SK-N-SH (cell line): ENCODE results near the gene TAX1BP1. TPM values are rescaled to one million over a fixed set of nuclear protein-coding genes. Genes with fewer than 3 reads are reported as not detected.

Source experiments
- CTCF ChIA-PET: fragments of 300-600, 350-600 bp; formaldehyde crosslinking; extraction: SDS; loops from one replicate; lab custom pipeline; 2021; lab: Yijun Ruan, JAX
- POLR2A ChIA-PET: fragments of 350-600 bp; sonication (Branson Sonifier 250); formaldehyde crosslinking; extraction: SDS; loops from one replicate; lab custom pipeline; 2020; ENCODE audit warnings: antibody characterized with exemption, inconsistent platforms; lab: Yijun Ruan, JAX
- DNase-seq: peaks from one replicate; pipeline ENCODE4 v3.0.0; 2012
- H2AFZ ChIP-seq: fragments of 200-600 bp; sonication (generic); 2 replicates; pipeline ENCODE4 v1.8.1; 2016; ENCODE audit warnings: antibody characterized with exemption, mild to moderate bottlenecking, low read depth
- H3F3A ChIP-seq: fragments of 200-600 bp; sonication (generic); replicated peaks from 2 replicates; pipeline ENCODE3; 2016; ENCODE audit warnings: antibody characterized with exemption, mild to moderate bottlenecking; ENCODE audit not compliant: insufficient read depth
- H3K27ac ChIP-seq, 2 experiments: fragments of 200-500 bp in 1 of 2; fragments of 200-600 bp in 1 of 2; sonication (Bioruptor generic) in 1 of 2; sonication (generic), shearing (Covaris generic) in 1 of 2; 2 replicates each; pipeline versions ENCODE4 v1.5.1 to v1.6.1; 2014 to 2016; ENCODE audit warnings: low read depth in 2 of 2, inconsistent platforms in 1 of 2, low read length in 1 of 2, mild to moderate bottlenecking in 1 of 2, mixed read lengths in 1 of 2
- H3K27me3 ChIP-seq: fragments of 200-600 bp; sonication (generic), shearing (Covaris generic); 2 replicates; pipeline ENCODE4 v1.6.1; 2016; ENCODE audit warnings: mixed run types; ENCODE audit not compliant: insufficient read depth
- H3K36me3 ChIP-seq, 2 experiments: fragments of 200-500 bp in 1 of 2; fragments of 200-600 bp in 1 of 2; sonication (Bioruptor generic) in 1 of 2; sonication (generic) in 1 of 2; replicated peaks in 1 of 2; 2 replicates each; pipeline versions ENCODE3 to v1.5.1; 2014 to 2016; ENCODE audit warnings: low read length in 1 of 2, mild to moderate bottlenecking in 1 of 2; ENCODE audit not compliant: insufficient read depth in 2 of 2, control insufficient read depth in 1 of 2
- H3K4me1 ChIP-seq, 2 experiments: fragments of 200-500 bp in 1 of 2; fragments of 200-600 bp in 1 of 2; sonication (Bioruptor generic) in 1 of 2; sonication (generic), shearing (Covaris generic) in 1 of 2; 2 replicates each; pipeline versions ENCODE4 v1.5.1 to v1.6.1; 2014 to 2016; ENCODE audit warnings: low read depth in 1 of 2, low read length in 1 of 2, mixed run types in 1 of 2; ENCODE audit not compliant: insufficient read depth in 2 of 2, control insufficient read depth in 1 of 2
- H3K4me2 ChIP-seq: fragments of 200-600 bp; sonication (generic), shearing (Covaris generic); 2 replicates; pipeline ENCODE4 v1.6.1; 2017; ENCODE audit warnings: mixed run types
- H3K4me3 ChIP-seq, 2 experiments: fragments of 200-500 bp in 1 of 2; fragments of 200-600 bp in 1 of 2; sonication (Bioruptor generic) in 1 of 2; sonication (generic), shearing (Covaris generic) in 1 of 2; 2 replicates each; pipeline versions ENCODE4 v1.5.1 to v1.8.1; 2014 to 2016; ENCODE audit warnings: low read depth in 2 of 2, inconsistent platforms in 1 of 2, low read length in 1 of 2, mild to moderate bottlenecking in 1 of 2, mixed read lengths in 1 of 2, moderate library complexity in 1 of 2
- H3K79me2 ChIP-seq: fragments of 200-600 bp; sonication (generic); 2 replicates; pipeline ENCODE4 v1.8.1; 2017; ENCODE audit warnings: mild to moderate bottlenecking; ENCODE audit not compliant: insufficient read depth
- H3K9ac ChIP-seq: fragments of 200-600 bp; sonication (generic); 2 replicates; pipeline ENCODE4 v1.6.1; 2017; ENCODE audit warnings: mixed run types
- H3K9me2 ChIP-seq: fragments of 200-600 bp; sonication (generic); 2 replicates; pipeline ENCODE4 v1.6.1; 2017; ENCODE audit warnings: mixed run types
- H3K9me3 ChIP-seq: fragments of 200-600 bp; sonication (generic); 2 replicates; pipeline ENCODE4 v1.6.1; 2017; ENCODE audit warnings: mixed run types, mild to moderate bottlenecking, moderate library complexity
- H4K20me1 ChIP-seq: fragments of 200-600 bp; sonication (generic); 2 replicates; pipeline ENCODE4 v1.6.1; 2017; ENCODE audit warnings: mild to moderate bottlenecking, mixed run types; ENCODE audit not compliant: insufficient read depth
- FOSL2 ChIP-seq: IDR thresholded peaks from 2 replicates; pipeline ENCODE4 v1.4.0; 2012; ENCODE audit warnings: low read depth, mild to moderate bottlenecking, moderate library complexity, borderline replicate concordance
- FOXJ3 ChIP-seq: sonication (generic); formaldehyde crosslinking; IDR thresholded peaks from 2 replicates; pipeline ENCODE4 v1.5.1; 2020; ENCODE audit warnings: mild to moderate bottlenecking, missing genetic modification reagents
- GABPA ChIP-seq: IDR thresholded peaks from 2 replicates; pipeline ENCODE4 v1.4.0; 2012; ENCODE audit warnings: low read depth, mild to moderate bottlenecking
- GATA2 ChIP-seq: sonication (generic); formaldehyde crosslinking; IDR thresholded peaks from 2 replicates; pipeline ENCODE4 v1.5.0; 2020; ENCODE audit warnings: mild to moderate bottlenecking, missing genetic modification reagents
- JUND ChIP-seq: IDR thresholded peaks from 2 replicates; pipeline ENCODE4 v1.4.0; 2012
- MEF2A ChIP-seq: IDR thresholded peaks from 2 replicates; pipeline ENCODE4 v1.4.0; 2012; ENCODE audit warnings: low read depth, borderline replicate concordance
- MXI1 ChIP-seq: IDR thresholded peaks from 2 replicates; pipeline ENCODE4 v1.6.1; 2012; ENCODE audit warnings: mild to moderate bottlenecking, low read depth, low read length, improper control_type of control experiment
- NFIC ChIP-seq: IDR thresholded peaks from 2 replicates; pipeline ENCODE4 v1.4.0; 2012; ENCODE audit warnings: borderline replicate concordance
- NRF1 ChIP-seq: IDR thresholded peaks from 2 replicates; pipeline ENCODE4 v1.6.1; 2012; ENCODE audit warnings: low read depth, mild to moderate bottlenecking, low read length
- RAD21 ChIP-seq: IDR thresholded peaks from 2 replicates; pipeline ENCODE4 v1.6.1; 2012; ENCODE audit warnings: mild to moderate bottlenecking, low read length
- RCOR1 ChIP-seq: fragments of 150-350 bp; IDR thresholded peaks from 2 replicates; pipeline ENCODE4 v1.6.1; 2017; ENCODE audit warnings: antibody characterized with exemption, low read length
- REST ChIP-seq: IDR thresholded peaks from 2 replicates; pipeline ENCODE4 v1.6.1; 2012; ENCODE audit warnings: mild to moderate bottlenecking, low read depth, low read length, moderate library complexity
- RFX5 ChIP-seq: IDR thresholded peaks from 2 replicates; pipeline ENCODE4 v1.6.1; 2012; ENCODE audit warnings: mild to moderate bottlenecking, improper control_type of control experiment, low read length
- TCF12 ChIP-seq: IDR thresholded peaks from 2 replicates; pipeline ENCODE4 v1.4.0; 2012
- TEAD4 ChIP-seq: IDR thresholded peaks from 2 replicates; pipeline ENCODE4 v1.4.0; 2012; ENCODE audit warnings: mild to moderate bottlenecking, borderline replicate concordance; ENCODE audit not compliant: insufficient read depth
- ZBTB33 ChIP-seq: IDR thresholded peaks from 2 replicates; pipeline ENCODE4 v1.4.0; 2012; ENCODE audit warnings: low read depth, borderline replicate concordance
- WGBS: methylation state at CpG from one replicate; pipeline ENCODE4 v1.1.6; 2017; ENCODE audit warnings: low lambda C conversion rate; 5-methylcytosine and 5-hydroxymethylcytosine counted together
- polyA plus RNA-seq, 3 experiments: library from polyadenylated mRNA; depleted of rRNA; stranded (reverse); fragments of >200 nt; gene quantifications; 2 replicates each; pipeline ENCODE4 v1.2.3, GENCODE V29; 2012
- TF ChIP-seq, protein P1 (sequence below): fragments of 150-350 bp; IDR thresholded peaks from 2 replicates; pipeline ENCODE4 v1.6.1; 2017; ENCODE audit warnings: antibody characterized with exemption, low read length, low read depth, borderline replicate concordance
- TF ChIP-seq, protein P2 (sequence below): IDR thresholded peaks from 2 replicates; pipeline ENCODE4; 2012
- TF ChIP-seq, protein P3 (sequence below): IDR thresholded peaks from 2 replicates; pipeline ENCODE4 v1.4.0; 2012; ENCODE audit warnings: low read depth

The TAX1BP1 gene
- polyA plus RNA-seq, 1 of the 3 experiments (the other 2 are of a cell fraction) = 70.3 TPM

DNA sequence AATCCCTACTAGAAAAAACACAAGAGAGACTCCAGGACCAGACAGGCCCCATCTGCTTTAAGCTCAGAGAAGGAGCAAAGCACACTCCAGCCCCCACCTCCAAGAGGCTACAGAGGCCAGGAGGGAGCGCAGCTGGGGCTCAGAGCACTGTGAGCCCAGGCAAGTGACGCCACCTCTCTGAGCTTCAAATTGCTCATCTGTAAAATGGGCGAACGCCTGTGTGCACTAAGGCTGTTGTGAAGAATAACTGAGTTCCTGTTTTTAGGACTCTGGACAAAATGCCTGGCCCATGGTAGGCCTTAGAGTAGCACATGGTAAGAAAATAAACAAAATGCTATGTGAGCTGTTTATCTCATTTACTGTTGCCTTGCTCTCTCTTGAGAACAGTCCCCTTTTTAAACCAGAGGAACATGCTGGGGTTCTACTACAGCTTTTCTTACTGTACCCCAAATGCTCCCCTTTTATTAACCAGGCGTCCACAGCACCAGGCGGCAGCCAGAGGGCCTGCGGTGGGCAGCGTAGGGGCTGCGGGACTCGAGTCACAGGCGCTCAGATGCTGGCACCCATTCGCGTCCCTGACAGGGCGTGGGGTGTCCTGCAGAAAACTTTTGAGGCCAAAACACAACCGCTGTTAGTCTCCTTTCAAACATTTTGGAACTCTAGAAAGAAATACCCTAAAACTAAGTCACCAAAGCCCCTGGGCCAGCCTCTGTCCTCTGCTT lies 103.8 kb downstream of the TAX1BP1 start:
- no peak for DNase-seq
- Histone ChIP-seq H3K4me2 (no peak overlapping the region), H3F3A (no peaks in the 10 kb centered on the region), H2AFZ (no peak overlapping the region), H3K9ac (no peak overlapping the region), H3K4me3 (no peak overlapping the region), H3K27ac (no peak overlapping the region), H3K36me3 (no peaks in the 10 kb centered on the region), H3K27me3 (no peaks in the 10 kb centered on the region), H3K4me1 (no peaks in the 10 kb centered on the region), H4K20me1 (no peaks in the 10 kb centered on the region), H3K9me3 (no peaks in the 10 kb centered on the region), H3K79me2 (no peaks in the 10 kb centered on the region), H3K9me2 (no peaks in the 10 kb centered on the region)
- ChIA-PET CTCF (interaction anchor here (1.3 kb wide), 1 partner anchor 10 kb away, joined by 4 read pairs; no protein-coding TSS in a partner anchor), POLR2A (no interaction called here)
- 94% methylated on average over 15 of the region's 15 CpGs for WGBS
- TF ChIP-seq NFIC (no peak), FOXJ3 (CRISPR knock-in tag) (no peak), TEAD4 (no peak), GATA2 (CRISPR knock-in tag) (no peak), MEF2A (no peak), FOSL2 (no peak), RCOR1 (no peak)
- TF ChIP-seq, protein P1, sequence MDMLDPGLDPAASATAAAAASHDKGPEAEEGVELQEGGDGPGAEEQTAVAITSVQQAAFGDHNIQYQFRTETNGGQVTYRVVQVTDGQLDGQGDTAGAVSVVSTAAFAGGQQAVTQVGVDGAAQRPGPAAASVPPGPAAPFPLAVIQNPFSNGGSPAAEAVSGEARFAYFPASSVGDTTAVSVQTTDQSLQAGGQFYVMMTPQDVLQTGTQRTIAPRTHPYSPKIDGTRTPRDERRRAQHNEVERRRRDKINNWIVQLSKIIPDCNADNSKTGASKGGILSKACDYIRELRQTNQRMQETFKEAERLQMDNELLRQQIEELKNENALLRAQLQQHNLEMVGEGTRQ = no peak

DNA sequence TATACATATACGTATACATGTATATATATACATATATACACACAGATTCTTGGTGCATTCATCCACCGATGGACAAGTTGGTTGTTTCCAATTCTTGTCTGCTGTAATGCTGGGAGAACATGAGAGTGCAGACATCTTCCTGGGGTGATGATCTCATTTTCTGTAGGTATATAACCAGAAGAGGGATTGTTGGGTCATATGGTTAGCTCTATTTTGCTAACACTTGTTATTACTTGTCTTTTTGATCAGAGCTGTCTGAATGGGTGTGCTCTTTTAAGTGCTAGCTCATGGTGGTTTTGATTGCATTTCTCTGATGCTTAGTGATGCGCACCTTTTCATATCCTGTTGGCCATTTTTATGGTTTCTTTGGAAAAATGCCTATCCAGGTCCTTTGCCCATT lies 106.4 kb downstream of the TAX1BP1 start:
- Histone ChIP-seq H3K4me2 (no peak overlapping the region), H3K4me1 (no peaks in the 10 kb centered on the region), H3K9ac (no peak overlapping the region), H2AFZ (no peak overlapping the region), H3K27ac (no peak overlapping the region), H3K36me3 (no peaks in the 10 kb centered on the region), H3K4me3 (no peak overlapping the region), H3K79me2 (no peaks in the 10 kb centered on the region), H3K27me3 (no peaks in the 10 kb centered on the region), H3K9me3 (no peaks in the 10 kb centered on the region), H3F3A (no peaks in the 10 kb centered on the region), H4K20me1 (no peaks in the 10 kb centered on the region), H3K9me2 (no peaks in the 10 kb centered on the region)
- ChIA-PET POLR2A (no interaction called here), CTCF (interaction anchor here (0.6 kb wide), 1 partner anchor 41 kb away, joined by 3 read pairs; no protein-coding TSS in a partner anchor)
- WGBS = 95% methylated on average over 3 of the region's 3 CpGs
- no peak for DNase-seq
- TF ChIP-seq RFX5 = no peak
- no peak for TF ChIP-seq ZBTB33
- TF ChIP-seq, protein P2, sequence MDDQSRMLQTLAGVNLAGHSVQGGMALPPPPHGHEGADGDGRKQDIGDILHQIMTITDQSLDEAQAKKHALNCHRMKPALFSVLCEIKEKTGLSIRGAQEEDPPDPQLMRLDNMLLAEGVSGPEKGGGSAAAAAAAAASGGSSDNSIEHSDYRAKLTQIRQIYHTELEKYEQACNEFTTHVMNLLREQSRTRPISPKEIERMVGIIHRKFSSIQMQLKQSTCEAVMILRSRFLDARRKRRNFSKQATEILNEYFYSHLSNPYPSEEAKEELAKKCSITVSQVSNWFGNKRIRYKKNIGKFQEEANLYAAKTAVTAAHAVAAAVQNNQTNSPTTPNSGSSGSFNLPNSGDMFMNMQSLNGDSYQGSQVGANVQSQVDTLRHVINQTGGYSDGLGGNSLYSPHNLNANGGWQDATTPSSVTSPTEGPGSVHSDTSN = no peak
- TF ChIP-seq REST = no peak
- no peak for TF ChIP-seq JUND
- TF ChIP-seq, protein P1 = no peak
- TF ChIP-seq GABPA = no peak
- no peak for TF ChIP-seq RAD21
- TF ChIP-seq TEAD4 = no peak
- no peak for TF ChIP-seq TCF12
- TF ChIP-seq FOSL2 = no peak
- TF ChIP-seq, protein P3, sequence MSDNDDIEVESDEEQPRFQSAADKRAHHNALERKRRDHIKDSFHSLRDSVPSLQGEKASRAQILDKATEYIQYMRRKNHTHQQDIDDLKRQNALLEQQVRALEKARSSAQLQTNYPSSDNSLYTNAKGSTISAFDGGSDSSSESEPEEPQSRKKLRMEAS = no peak
- no peak for TF ChIP-seq MXI1
- no peak for TF ChIP-seq NRF1
